Endometrial microvascular endothelial cells (primary cell): ENCODE measurements around the gene ACSM6. TPM values are rescaled to one million over a fixed set of nuclear protein-coding genes. Genes with fewer than 3 reads are reported as not detected.

ENCODE experiments used
- in situ Hi-C: cut with HindIII; loops from 2 replicates; pipeline ENCODE4 v1.10.0; 2017; ENCODE audit warnings: low sequenced_read_pairs, low pct_unique_long_range_greater_than_20kb; ENCODE audit errors: inconsistent ontology term
- total RNA-seq: library from RNA; depleted of rRNA; stranded (reverse); fragments of >200 nt; gene quantifications from one replicate; pipeline ENCODE4 v1.2.3, GENCODE V29; 2015; ENCODE audit errors: inconsistent ontology term

Gene ACSM6
- total RNA-seq, 1 donor from 2014 or later: not detected

GRCh38 chr10:95241533-95241932 is 47.5 kb downstream of the ACSM6 start:
- in situ Hi-C loops: no loop called here

DNA sequence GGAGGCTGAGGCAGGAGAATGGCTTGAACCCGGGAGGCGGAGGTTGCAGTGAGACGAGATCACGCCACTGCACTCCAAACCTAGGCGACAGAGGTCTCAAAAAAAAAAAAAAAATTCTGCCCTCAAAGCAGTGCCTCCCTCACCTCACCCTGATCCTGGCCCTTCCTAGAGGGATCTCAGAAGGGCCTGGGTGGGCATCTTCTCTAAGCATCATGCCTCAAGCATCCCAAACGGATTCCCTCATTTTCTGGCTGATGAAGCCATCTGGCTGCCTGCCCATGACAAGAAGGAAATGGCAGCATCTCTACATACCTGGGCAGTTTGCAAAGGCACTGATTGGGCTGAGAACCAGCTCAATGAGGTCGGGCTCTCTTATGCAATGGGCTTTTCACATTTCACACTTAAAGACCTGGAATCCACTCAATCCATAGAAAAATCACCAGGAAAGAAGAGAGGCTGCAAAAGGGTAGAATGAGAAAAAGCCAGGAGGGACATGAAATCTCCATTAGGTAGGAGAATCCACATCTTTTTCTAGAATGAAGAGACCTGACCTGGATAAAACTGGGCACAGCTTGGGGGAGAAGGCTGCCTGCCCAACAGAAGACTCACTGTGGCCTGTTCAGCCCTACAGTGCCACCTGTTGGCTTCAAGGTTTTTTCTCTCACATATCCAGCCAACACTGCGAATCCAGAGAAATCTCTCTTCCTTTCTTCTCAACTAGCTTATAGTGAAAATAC is 48.7 kb downstream of the ACSM6 start:
- in situ Hi-C loops: no loop called here

GRCh38 chr10:95243318-95243617 is 49.2 kb downstream of the ACSM6 start:
- in situ Hi-C loops: no loop called here

DNA sequence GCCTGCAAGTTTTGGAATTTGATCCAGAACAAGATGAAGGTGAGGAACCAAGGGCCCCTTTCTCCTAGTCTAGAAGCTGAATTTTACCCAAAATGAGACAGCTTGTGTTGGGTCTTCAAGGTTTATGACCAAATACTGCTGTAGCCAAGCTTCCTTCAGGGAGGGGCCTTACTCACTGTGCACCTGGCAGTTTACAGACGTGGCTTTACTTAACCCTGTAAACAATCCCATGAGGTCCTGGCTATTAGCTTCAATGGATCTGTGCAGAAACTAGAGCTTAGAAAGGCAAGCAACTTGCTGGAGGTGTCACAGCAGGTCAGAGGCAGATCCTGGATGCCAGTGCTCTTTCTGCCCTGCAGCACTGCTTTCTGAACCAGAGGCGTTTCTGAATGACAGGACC is 50.1 kb downstream of the ACSM6 start:
- in situ Hi-C loops: no loop called here

DNA sequence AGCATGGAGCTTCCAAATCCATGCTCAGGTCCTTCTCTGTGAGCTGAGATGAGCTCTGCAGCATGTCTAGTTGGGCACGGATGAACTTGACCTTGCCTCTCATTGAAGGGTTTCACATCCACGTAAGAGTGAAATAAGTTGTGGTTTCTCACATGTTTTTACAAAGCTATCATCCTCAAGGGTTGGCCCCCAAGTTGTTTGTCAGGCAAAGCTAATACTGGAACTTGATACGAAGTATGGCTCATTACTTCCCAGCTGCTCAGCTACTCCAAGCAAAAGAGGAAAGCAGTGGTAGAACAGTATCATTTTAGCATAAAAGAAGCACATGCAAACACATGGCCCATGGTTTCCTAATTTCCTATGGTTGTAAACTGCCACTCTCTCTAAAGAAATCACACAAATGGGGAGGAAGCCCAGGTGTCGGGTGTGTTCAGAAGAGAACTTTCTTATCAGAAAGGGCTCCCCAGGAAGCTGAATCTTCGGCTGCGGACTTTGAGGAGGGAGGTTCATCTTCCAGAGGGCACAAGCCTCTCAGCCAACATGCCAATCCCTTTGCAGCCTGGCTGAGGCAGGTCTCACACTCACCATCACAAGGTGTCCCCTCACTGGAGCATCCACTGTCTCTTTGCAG is 51.5 kb downstream of the ACSM6 start:
- in situ Hi-C loops: no loop called here

DNA sequence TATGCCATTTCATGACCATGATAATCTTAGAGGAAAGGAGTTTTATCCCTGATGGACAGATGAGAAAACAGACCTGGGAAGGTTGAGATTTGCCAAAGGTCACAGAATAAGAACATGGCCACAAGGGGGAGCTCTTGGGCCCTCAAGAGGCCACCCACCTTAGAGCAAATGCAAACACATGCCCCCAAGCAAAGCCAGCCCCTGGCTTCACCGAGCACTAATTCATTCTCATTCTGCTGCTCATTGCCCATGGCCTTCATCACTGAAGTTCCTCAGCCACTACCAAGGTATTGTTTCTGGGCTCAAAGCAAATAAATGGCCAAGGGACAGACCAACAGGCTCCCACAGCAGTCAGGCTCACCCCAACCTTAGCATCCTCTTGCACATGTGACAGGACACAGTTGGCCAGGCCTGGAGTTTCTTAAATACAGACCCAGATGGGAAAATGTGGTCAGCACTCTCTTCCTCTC is 52.6 kb downstream of the ACSM6 start:
- in situ Hi-C loops: no loop called here

DNA sequence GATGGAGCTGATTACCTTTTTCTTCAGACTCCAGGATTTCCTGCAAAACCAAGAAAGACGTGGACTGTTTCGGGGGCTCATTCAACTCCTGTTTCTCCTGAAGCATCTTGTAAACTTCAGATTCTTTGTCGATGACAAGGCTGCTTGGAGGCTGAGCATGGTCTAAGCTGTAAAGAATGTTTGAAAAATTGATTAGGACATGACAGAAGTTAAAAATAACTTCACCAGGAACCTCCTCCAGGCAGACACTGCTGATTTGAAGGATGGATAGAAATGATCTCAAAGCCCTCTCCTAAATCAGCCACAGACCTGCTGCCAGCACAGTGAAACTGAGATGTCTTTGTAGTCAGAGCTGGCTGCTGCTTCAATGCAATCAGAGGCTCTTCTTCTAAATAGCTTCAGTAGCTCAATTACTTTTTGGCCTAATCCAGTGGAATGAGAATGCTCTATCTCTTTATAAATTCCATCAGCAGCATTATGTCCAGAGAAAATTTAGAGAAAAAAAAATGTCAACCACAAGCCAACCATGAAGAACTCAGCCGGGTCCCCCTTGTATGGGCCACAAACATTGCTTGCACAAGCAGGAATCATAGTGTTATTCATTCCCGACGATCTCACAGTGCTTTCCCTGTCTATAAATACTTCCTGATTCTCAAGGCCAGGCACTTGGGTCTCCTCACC is 53.3 kb downstream of the ACSM6 start:
- in situ Hi-C loops: no loop called here

- in situ Hi-C loops: no loop called here
These were observed 54.0 kb downstream of the ACSM6 start for GRCh38 chr10:95247881-95248583.

GRCh38 chr10:95248989-95249388 is 55.0 kb downstream of the ACSM6 start:
- in situ Hi-C loops: no loop called here

- in situ Hi-C loops: no loop called here
These were observed 55.4 kb downstream of the ACSM6 start for GRCh38 chr10:95249467-95249866.

GRCh38 chr10:95250856-95251255 is 56.8 kb downstream of the ACSM6 start:
- in situ Hi-C loops: no loop called here

- in situ Hi-C loops: no loop called here
These were observed 59.0 kb downstream of the ACSM6 start for GRCh38 chr10:95253007-95253406.

DNA sequence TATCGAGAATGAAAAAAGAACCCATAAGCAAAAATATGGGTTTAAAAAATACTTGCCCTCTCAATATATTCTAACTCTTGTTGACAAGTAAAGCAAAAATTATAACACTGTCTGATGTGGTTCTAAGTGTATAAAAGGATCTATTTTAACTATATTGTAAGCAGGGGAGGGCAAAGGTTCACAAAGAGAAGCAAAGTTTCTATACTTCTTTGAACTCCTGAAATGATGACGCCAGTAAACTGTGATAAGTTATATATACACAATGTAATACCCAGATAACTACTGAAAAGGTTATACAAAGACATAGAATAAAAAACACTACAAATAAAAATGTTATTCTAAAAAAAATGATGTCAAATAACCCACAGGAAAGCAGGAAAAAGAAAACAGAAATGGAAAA is 59.6 kb downstream of the ACSM6 start:
- in situ Hi-C loops: no loop called here

- in situ Hi-C loops: no loop called here
These were observed 60.6 kb downstream of the ACSM6 start for GRCh38 chr10:95254629-95255028.

- in situ Hi-C loops: no loop called here
These were observed 62.2 kb downstream of the ACSM6 start for GRCh38 chr10:95256268-95256667.

- in situ Hi-C loops: no loop called here
These were observed 63.8 kb downstream of the ACSM6 start for GRCh38 chr10:95257849-95258248.

GRCh38 chr10:95260397-95260881 is 66.4 kb downstream of the ACSM6 start:
- in situ Hi-C loops: no loop called here

DNA sequence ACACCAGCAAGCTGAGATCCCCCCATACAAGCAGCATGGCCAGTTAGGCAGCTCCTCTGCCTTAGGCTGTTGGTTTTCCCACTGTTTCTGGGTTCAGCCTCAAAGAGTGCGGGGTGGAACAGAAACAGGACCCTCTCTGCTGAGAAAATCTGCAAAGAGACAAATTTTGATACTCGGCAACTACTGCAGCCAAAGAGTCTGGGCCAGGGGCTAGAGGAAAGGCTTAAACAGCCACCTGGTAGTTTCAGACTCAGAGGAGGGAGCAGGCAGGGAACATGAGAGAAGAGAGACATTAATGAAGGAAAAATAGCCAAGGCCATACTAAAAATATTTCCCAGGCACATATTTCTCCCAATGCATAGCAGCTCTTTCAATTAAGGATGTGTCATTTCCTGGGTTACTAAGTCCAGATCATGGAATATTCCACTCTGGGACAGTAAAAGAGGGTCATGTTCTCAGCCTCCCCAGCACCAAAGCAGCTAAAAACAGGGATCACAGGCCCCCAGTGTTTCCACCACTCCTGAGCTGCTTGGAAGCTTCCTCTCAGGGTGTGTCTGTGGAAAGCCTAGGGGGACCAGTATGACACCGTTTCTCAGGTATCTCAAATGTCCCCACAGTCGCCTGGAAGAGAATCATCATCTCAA is 67.0 kb downstream of the ACSM6 start:
- in situ Hi-C loops: no loop called here

- in situ Hi-C loops: no loop called here
These were observed 67.9 kb downstream of the ACSM6 start for GRCh38 chr10:95261926-95262325.
